HepG2 (cell line): ENCODE measurements around the gene PADI6. TPM values are rescaled to one million over a fixed set of nuclear protein-coding genes. Genes with fewer than 3 reads are reported as not detected.

ENCODE experiments used
- ATAC-seq: fragments of 200-7000 bp; cut with Tn5 transposase; 3 replicates; pipeline ENCODE4 v1.9.1; 2020; ENCODE audit warnings: mild to moderate bottlenecking, moderate library complexity
- BruUV-seq: library from RNA; stranded (reverse); fragments of 400-500 nt; replicated peaks from 2 replicates; lab custom pipeline; 2021; lab: Mats Ljungman, UMichigan
- CTCF ChIA-PET: fragments of 300-600 bp; formaldehyde crosslinking; extraction: SDS; loops from one replicate; lab custom pipeline; 2021; ENCODE audit warnings: low total read pairs, inconsistent platforms, low intra/inter-chr PET ratio; lab: Yijun Ruan, JAX
- POLR2A ChIA-PET: fragments of 350-600 bp; sonication (Branson Sonifier 250); formaldehyde crosslinking; loops from one replicate; lab custom pipeline; 2020; ENCODE audit warnings: antibody characterized with exemption, inconsistent platforms; lab: Yijun Ruan, JAX
- DNase-seq: peaks from one replicate; pipeline ENCODE4 v3.0.0-alpha.2; 2015; ENCODE audit warnings: low spot score
- FAIRE-seq: peaks from 3 replicates; lab custom pipeline; 2011; peaks lifted over from hg19 to GRCh38; lab: Jason Lieb, UNC
- H2AFZ ChIP-seq: one replicate; pipeline ENCODE4 v1.6.1; 2011; ENCODE audit warnings: low read length, inconsistent platforms
- H3K27ac ChIP-seq: fragments of 300-600 bp; 3 replicates; pipeline ENCODE4 v1.8.0; 2011; ENCODE audit warnings: mixed run types, mild to moderate bottlenecking, mixed read lengths, low read length, inconsistent platforms; ENCODE audit not compliant: insufficient read depth; ENCODE audit errors: extremely low read length
- H3K27me3 ChIP-seq, 2 experiments: fragments of 200-600 bp in 1 of 2; 2 replicates in 1 of 2; 3 replicates in 1 of 2; pipeline versions ENCODE4 v1.6.0 to v1.8.0; 2011; ENCODE audit warnings: low read length in 2 of 2, mild to moderate bottlenecking in 2 of 2, moderate library complexity in 2 of 2, inconsistent platforms in 1 of 2; ENCODE audit not compliant: insufficient read depth in 2 of 2, control insufficient read depth in 1 of 2
- H3K36me3 ChIP-seq, 2 experiments: fragments of 200-600 bp in 1 of 2; replicated peaks in 1 of 2; 2 replicates in 1 of 2; 3 replicates in 1 of 2; pipeline versions ENCODE4 v1.5.1 to v1.8.0; 2011; ENCODE audit warnings: low read length in 2 of 2, inconsistent platforms in 1 of 2; ENCODE audit not compliant: insufficient read depth in 2 of 2, control insufficient read depth in 1 of 2
- H3K4me1 ChIP-seq: 2 replicates; pipeline ENCODE4 v1.5.1; 2012; ENCODE audit warnings: low read length, inconsistent platforms; ENCODE audit not compliant: insufficient read depth
- H3K4me2 ChIP-seq: 2 replicates; pipeline ENCODE4 v1.6.0; 2011; ENCODE audit warnings: low read depth, low read length, inconsistent platforms
- H3K4me3 ChIP-seq, 3 experiments: fragments of 200-600 bp in 1 of 3; sonication (generic), shearing (Covaris generic) in 1 of 3; replicated peaks in 1 of 3; 2 replicates each; pipeline ENCODE4 v1.5.1; 2011 to 2016; ENCODE audit warnings: low read length in 3 of 3, inconsistent platforms in 2 of 3, low read depth in 2 of 3, mild to moderate bottlenecking in 2 of 3, control low read depth in 1 of 3, mixed read lengths in 1 of 3; ENCODE audit not compliant: insufficient read depth in 1 of 3
- H3K79me2 ChIP-seq: one replicate; pipeline ENCODE4 v1.6.1; 2011; ENCODE audit warnings: low read length, inconsistent platforms; ENCODE audit not compliant: insufficient read depth
- H3K9ac ChIP-seq: 2 replicates; pipeline ENCODE4 v1.6.0; 2011; ENCODE audit warnings: mild to moderate bottlenecking, low read depth, low read length, inconsistent platforms; ENCODE audit not compliant: insufficient read depth
- H3K9me3 ChIP-seq: 2 replicates; pipeline ENCODE4 v1.5.1; 2012; ENCODE audit warnings: mild to moderate bottlenecking, low read length
- H4K20me1 ChIP-seq: 2 replicates; pipeline ENCODE4 v1.6.0; 2011; ENCODE audit warnings: inconsistent platforms, mild to moderate bottlenecking, low read length, moderate library complexity; ENCODE audit not compliant: insufficient read depth
- AGO2 ChIP-seq: fragments of 200-400 bp; formaldehyde crosslinking; optimal IDR thresholded peaks from 2 replicates; pipeline ENCODE3; 2017; ENCODE audit warnings: mild to moderate bottlenecking, low read depth, low read length, moderate library complexity
- CBFB ChIP-seq: sonication (generic); formaldehyde crosslinking; IDR thresholded peaks from 2 replicates; pipeline ENCODE4 v1.4.0; 2020; ENCODE audit warnings: missing genetic modification reagents
- ELF4 ChIP-seq: sonication (generic); formaldehyde crosslinking; IDR thresholded peaks from 2 replicates; pipeline ENCODE4 v1.5.0; 2020; ENCODE audit warnings: missing genetic modification reagents, mild to moderate bottlenecking, moderate library complexity, borderline replicate concordance
- GATAD1 ChIP-seq: IDR thresholded peaks from 2 replicates; pipeline ENCODE4 v1.6.1; 2016; ENCODE audit warnings: missing genetic modification reagents, missing compliant biosample characterization
- GPN1 ChIP-seq: sonication (generic); formaldehyde crosslinking; IDR thresholded peaks from 2 replicates; pipeline ENCODE4 v1.5.1; 2020; ENCODE audit warnings: missing genetic modification reagents, borderline replicate concordance
- HNF4G ChIP-seq, 2 experiments: sonication (generic) in 1 of 2; formaldehyde crosslinking in 1 of 2; IDR thresholded peaks; 2 replicates each; pipeline versions ENCODE4 v1.4.0 to v1.6.1; 2011 to 2020; ENCODE audit warnings: borderline replicate concordance in 2 of 2, low read depth in 2 of 2, mild to moderate bottlenecking in 2 of 2, low read length in 1 of 2, missing genetic modification reagents in 1 of 2, moderate library complexity in 1 of 2
- KDM6A ChIP-seq: IDR thresholded peaks from 2 replicates; pipeline ENCODE4 v1.6.1; 2016; ENCODE audit warnings: low read depth
- RCOR2 ChIP-seq: IDR thresholded peaks from 2 replicates; pipeline ENCODE4 v1.6.1; 2016; ENCODE audit warnings: missing biosample characterization, missing genetic modification reagents
- ZEB1 ChIP-seq: IDR thresholded peaks from 2 replicates; pipeline ENCODE4 v1.6.1; 2012; ENCODE audit warnings: mild to moderate bottlenecking, low read depth, inconsistent platforms; ENCODE audit not compliant: insufficient replicate concordance
- ZNF12 ChIP-seq: sonication (generic); formaldehyde crosslinking; IDR thresholded peaks from 2 replicates; pipeline ENCODE4 v1.5.0; 2020; ENCODE audit warnings: missing genetic modification reagents
- ZNF143 ChIP-seq: sonication (generic); formaldehyde crosslinking; IDR thresholded peaks from 2 replicates; pipeline ENCODE4 v1.4.0; 2020; ENCODE audit warnings: missing genetic modification reagents
- ZNF17 ChIP-seq: sonication (generic); formaldehyde crosslinking; IDR thresholded peaks from 2 replicates; pipeline ENCODE4 v1.5.0; 2020; ENCODE audit warnings: mild to moderate bottlenecking, missing genetic modification reagents
- ZNF816 ChIP-seq: sonication (generic); formaldehyde crosslinking; IDR thresholded peaks from 2 replicates; pipeline ENCODE4 v1.8.0; 2022; ENCODE audit warnings: missing genetic modification reagents, mild to moderate bottlenecking, borderline replicate concordance
- WGBS: methylation state at CpG from one replicate; pipeline ENCODE4 v1.1.6; 2017; ENCODE audit warnings: low lambda C conversion rate; 5-methylcytosine and 5-hydroxymethylcytosine counted together
- in situ Hi-C: cut with HindIII; loops from 2 replicates; pipeline ENCODE4 v1.10.0; 2017; ENCODE audit warnings: low pct_unique_long_range_greater_than_20kb; ENCODE audit not compliant: extremely low pct_ligation_motif_present
- intact Hi-C: fragments of 100-400 bp; cut with micrococcal nuclease; formaldehyde crosslinking; loops from one replicate; pipeline ENCODE4 v1.10.0; 2022; ENCODE audit not compliant: unreplicated experiment
- polyA plus RNA-seq, 8 experiments: library from polyadenylated mRNA; depleted of rRNA in 3 of 8; stranded (reverse) in 7 of 8; unstranded in 1 of 8; fragments of >200 nt; fragmentation: Illumina TruSeq in 4 of 8; extraction: Trizol in 4 of 8; gene quantifications; 2 replicates each; pipeline versions ENCODE4 v1.2.1 to v1.2.3, GENCODE V29; 2011 to 2016; ENCODE audit warnings: low read depth in 4 of 8, missing spikeins in 1 of 8, mixed read lengths in 1 of 8; ENCODE audit not compliant: insufficient read depth in 1 of 8
- total RNA-seq, 5 experiments: library from RNA; depleted of rRNA; stranded (reverse); fragments of >200 nt; fragmentation: Illumina TruSeq; extraction: Trizol; gene quantifications; 2 replicates each; pipeline ENCODE4 v1.2.3, GENCODE V29; 2016; ENCODE audit warnings: low read depth in 1 of 5
- TF ChIP-seq, protein P1 (sequence below): sonication (generic); formaldehyde crosslinking; IDR thresholded peaks from 2 replicates; pipeline ENCODE4 v1.8.1; 2022; ENCODE audit warnings: mild to moderate bottlenecking, missing genetic modification reagents
- TF ChIP-seq, protein P2 (sequence below): sonication (generic); formaldehyde crosslinking; IDR thresholded peaks from 2 replicates; pipeline ENCODE4 v1.5.1; 2020; ENCODE audit warnings: missing genetic modification reagents, mild to moderate bottlenecking, borderline replicate concordance
- TF ChIP-seq, protein P3 (sequence below): sonication (generic); formaldehyde crosslinking; IDR thresholded peaks from 2 replicates; pipeline ENCODE4 v1.4.0; 2020; ENCODE audit warnings: missing genetic modification reagents
- TF ChIP-seq, protein P4 (sequence below): sonication (generic); formaldehyde crosslinking; IDR thresholded peaks from 2 replicates; pipeline ENCODE4 v1.4.0; 2020; ENCODE audit warnings: low read depth, mild to moderate bottlenecking, missing genetic modification reagents

The PADI6 gene
- total and polyA plus RNA-seq, 2 of the 13 experiments (the other 11 are each of a cell fraction or from before 2014, with no cell fraction given), result not detected

DNA sequence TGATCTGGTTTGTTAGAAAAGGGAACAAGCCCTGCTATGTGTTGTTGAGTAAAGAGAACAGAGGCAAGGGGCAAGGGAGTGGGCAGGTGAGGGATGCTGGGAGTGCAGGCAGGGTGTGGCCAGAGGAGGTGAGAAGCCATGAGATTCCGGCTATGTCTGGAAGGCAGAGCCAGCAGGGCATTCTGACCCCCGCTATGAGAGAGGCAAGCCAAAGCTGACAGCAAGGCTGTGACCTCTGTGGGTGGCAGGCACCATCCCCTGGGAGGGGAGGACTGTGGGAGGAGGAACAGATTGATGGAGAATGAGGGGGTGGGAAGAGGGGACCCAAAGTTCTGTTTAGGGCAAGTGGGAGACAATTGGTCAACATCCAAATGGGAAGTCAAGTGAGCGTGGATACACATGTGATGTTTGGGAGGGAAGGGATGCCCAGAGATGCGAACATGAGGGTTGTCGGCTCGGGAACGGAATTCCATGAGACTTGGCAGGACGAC is 19.5 kb upstream of the PADI6 start:
- H3K4me1 ChIP-seq, result no peaks in the 10 kb centered on the region
- H3K4me2 ChIP-seq, result no peak overlapping the region
- ChIA-PET CTCF (no interaction called here), POLR2A (no interaction called here)
- in situ Hi-C loops (no loop called here), intact Hi-C loops (no loop called here)
- 6% methylated on average over 8 of the region's 8 CpGs for WGBS
- DNase-seq, result no peak
- no peaks in the 10 kb centered on the region for H3K36me3 ChIP-seq
- no peak for ATAC-seq
- H3K79me2 ChIP-seq, result no peaks in the 10 kb centered on the region
- no peak overlapping the region for H3K27ac ChIP-seq
- FAIRE-seq, result no peak
- H3K4me3 ChIP-seq, result no peak overlapping the region
- H3K9me3 ChIP-seq, result no peaks in the 10 kb centered on the region
- 0 out of 2 replicates have a peak, but pooled peaks cover 4% of the 10 kb centered on the region for H4K20me1 ChIP-seq
- H3K9ac ChIP-seq, result no peak overlapping the region
- H2AFZ ChIP-seq, result no peak overlapping the region
- peaks cover 2 to 18% of the 10 kb centered on the region in 2 experiments; a peak in 3 of 5 replicates for H3K27me3 ChIP-seq
- no TSS peak for BruUV-seq
- no peak for TF ChIP-seq KDM6A (CRISPR knock-in tag)
- no peak for TF ChIP-seq AGO2
- TF ChIP-seq, protein P1, sequence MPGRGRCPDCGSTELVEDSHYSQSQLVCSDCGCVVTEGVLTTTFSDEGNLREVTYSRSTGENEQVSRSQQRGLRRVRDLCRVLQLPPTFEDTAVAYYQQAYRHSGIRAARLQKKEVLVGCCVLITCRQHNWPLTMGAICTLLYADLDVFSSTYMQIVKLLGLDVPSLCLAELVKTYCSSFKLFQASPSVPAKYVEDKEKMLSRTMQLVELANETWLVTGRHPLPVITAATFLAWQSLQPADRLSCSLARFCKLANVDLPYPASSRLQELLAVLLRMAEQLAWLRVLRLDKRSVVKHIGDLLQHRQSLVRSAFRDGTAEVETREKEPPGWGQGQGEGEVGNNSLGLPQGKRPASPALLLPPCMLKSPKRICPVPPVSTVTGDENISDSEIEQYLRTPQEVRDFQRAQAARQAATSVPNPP (CRISPR knock-in tag), result no peak
- TF ChIP-seq, protein P2, sequence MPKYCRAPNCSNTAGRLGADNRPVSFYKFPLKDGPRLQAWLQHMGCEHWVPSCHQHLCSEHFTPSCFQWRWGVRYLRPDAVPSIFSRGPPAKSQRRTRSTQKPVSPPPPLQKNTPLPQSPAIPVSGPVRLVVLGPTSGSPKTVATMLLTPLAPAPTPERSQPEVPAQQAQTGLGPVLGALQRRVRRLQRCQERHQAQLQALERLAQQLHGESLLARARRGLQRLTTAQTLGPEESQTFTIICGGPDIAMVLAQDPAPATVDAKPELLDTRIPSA, result no peak
- TF ChIP-seq ZNF12 (CRISPR knock-in tag), result no peak
- no peak for TF ChIP-seq ZNF17 (CRISPR knock-in tag)
- TF ChIP-seq GPN1, result no peak
- TF ChIP-seq, protein P3, sequence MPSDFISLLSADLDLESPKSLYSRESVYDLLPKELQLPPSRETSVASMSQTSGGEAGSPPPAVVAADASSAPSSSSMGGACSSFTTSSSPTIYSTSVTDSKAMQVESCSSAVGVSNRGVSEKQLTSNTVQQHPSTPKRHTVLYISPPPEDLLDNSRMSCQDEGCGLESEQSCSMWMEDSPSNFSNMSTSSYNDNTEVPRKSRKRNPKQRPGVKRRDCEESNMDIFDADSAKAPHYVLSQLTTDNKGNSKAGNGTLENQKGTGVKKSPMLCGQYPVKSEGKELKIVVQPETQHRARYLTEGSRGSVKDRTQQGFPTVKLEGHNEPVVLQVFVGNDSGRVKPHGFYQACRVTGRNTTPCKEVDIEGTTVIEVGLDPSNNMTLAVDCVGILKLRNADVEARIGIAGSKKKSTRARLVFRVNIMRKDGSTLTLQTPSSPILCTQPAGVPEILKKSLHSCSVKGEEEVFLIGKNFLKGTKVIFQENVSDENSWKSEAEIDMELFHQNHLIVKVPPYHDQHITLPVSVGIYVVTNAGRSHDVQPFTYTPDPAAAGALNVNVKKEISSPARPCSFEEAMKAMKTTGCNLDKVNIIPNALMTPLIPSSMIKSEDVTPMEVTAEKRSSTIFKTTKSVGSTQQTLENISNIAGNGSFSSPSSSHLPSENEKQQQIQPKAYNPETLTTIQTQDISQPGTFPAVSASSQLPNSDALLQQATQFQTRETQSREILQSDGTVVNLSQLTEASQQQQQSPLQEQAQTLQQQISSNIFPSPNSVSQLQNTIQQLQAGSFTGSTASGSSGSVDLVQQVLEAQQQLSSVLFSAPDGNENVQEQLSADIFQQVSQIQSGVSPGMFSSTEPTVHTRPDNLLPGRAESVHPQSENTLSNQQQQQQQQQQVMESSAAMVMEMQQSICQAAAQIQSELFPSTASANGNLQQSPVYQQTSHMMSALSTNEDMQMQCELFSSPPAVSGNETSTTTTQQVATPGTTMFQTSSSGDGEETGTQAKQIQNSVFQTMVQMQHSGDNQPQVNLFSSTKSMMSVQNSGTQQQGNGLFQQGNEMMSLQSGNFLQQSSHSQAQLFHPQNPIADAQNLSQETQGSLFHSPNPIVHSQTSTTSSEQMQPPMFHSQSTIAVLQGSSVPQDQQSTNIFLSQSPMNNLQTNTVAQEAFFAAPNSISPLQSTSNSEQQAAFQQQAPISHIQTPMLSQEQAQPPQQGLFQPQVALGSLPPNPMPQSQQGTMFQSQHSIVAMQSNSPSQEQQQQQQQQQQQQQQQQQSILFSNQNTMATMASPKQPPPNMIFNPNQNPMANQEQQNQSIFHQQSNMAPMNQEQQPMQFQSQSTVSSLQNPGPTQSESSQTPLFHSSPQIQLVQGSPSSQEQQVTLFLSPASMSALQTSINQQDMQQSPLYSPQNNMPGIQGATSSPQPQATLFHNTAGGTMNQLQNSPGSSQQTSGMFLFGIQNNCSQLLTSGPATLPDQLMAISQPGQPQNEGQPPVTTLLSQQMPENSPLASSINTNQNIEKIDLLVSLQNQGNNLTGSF (CRISPR knock-in tag), result no peak
- no peak for TF ChIP-seq ZNF143
- TF ChIP-seq ZEB1, result no peak
- no peak for TF ChIP-seq GATAD1 (CRISPR knock-in tag)
- TF ChIP-seq, protein P4, sequence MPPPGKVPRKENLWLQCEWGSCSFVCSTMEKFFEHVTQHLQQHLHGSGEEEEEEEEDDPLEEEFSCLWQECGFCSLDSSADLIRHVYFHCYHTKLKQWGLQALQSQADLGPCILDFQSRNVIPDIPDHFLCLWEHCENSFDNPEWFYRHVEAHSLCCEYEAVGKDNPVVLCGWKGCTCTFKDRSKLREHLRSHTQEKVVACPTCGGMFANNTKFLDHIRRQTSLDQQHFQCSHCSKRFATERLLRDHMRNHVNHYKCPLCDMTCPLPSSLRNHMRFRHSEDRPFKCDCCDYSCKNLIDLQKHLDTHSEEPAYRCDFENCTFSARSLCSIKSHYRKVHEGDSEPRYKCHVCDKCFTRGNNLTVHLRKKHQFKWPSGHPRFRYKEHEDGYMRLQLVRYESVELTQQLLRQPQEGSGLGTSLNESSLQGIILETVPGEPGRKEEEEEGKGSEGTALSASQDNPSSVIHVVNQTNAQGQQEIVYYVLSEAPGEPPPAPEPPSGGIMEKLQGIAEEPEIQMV (CRISPR knock-in tag), result no peak
- no peak for TF ChIP-seq HNF4G (IDR thresholded peaks at IDR 0.05; ENCODE audit: borderline replicate concordance, low read depth, low read length)
- no peak for TF ChIP-seq HNF4G (CRISPR knock-in tag; IDR thresholded peaks at IDR 0.05; ENCODE audit: borderline replicate concordance, low read depth)
- no peak for TF ChIP-seq RCOR2 (CRISPR knock-in tag)
- TF ChIP-seq ZNF816, result no peak
- TF ChIP-seq CBFB (CRISPR knock-in tag), result no peak
- TF ChIP-seq ELF4, result no peak
